ENCODE data around the gene BTNL8.
"Not testable (repeated sequence)": the region's sequence is repeated elsewhere in the genome, so short reads cannot be mapped to it uniquely, and the experiment has no call there.

The BTNL8 gene

DNA sequence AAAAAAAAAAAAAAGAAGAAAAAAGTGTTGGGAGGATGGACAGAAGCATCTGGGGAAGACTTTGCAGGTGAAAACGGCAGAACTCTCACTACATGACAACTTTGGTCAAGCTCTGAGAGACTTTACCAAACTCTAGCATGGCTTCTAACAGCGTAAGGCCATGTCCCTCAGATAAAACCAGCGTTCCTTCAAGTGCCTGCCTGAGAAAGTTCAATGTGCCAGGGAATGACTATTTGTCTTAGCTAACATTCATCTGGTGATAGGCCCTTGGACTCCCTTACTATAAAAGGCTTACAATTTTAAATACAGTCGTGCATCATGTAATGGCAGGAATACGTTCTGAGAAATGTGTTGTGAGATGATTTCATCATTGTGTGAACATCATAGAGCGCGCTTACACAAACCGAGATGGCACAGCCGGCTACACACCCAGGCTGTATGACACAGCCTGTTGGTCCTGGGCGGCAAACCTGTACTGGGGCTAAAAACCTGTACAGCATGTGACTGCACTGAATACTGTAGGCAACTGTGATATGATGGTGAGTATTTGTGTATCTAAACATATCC is 23.0 kb upstream of the BTNL8 start:
- DNase-seq (ENCODE audit: low read depth in 2 of 2): no peak

GRCh38 chr5:180885845-180886529 is 13.0 kb upstream of the BTNL8 start:
- not testable (repeated sequence) for DNase-seq (ENCODE audit: low read depth in 2 of 2)

DNA sequence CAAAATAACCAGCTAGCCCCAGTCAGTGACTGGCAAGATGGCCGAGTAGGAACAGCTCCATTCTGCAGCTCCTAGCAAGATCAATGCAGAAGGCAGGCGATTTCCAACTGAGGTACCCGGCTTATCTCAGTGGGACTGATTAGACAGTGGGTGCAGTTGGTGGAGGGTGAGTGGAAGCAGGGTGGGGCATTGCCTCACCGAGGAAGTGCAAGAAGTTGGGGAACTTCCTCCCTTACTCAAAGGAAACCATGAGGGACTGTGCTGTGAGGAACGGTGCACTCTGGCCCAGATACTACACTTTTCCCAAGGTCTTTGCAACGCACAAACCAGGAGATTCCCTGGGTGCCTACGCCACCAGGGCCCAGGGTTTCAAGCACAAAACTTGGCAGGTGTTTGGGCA is 9.6 kb upstream of the BTNL8 start:
- DNase-seq (ENCODE audit: low read depth in 2 of 2): no peak

DNA sequence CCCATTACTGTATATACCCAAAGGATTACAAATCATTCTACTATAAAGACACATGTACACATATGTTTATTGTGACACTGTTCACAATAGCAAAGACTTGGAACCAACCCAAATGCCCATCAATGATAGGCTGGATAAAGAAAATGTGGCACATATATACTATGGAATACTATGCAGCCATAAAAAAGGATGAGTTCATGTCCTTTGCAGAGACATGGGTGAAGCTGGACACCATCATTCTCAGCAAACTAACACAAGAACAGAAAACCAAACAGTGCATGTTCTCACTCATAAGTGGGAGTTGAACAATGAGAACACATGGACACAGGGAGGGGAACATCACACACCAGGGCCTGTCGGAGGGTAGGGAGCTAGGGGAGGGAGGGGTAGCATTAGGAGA is 3.6 kb upstream of the BTNL8 start:
- DNase-seq (ENCODE audit: low read depth in 2 of 2): not testable (repeated sequence)

GRCh38 chr5:180900178-180900577 is 1.2 kb downstream of the BTNL8 start:
- no peak for DNase-seq (ENCODE audit: low read depth in 2 of 2)

- DNase-seq (ENCODE audit: low read depth in 2 of 2): no peak
Observed at GRCh38 chr5:180901319-180902009, 2.5 kb downstream of the BTNL8 start.

DNA sequence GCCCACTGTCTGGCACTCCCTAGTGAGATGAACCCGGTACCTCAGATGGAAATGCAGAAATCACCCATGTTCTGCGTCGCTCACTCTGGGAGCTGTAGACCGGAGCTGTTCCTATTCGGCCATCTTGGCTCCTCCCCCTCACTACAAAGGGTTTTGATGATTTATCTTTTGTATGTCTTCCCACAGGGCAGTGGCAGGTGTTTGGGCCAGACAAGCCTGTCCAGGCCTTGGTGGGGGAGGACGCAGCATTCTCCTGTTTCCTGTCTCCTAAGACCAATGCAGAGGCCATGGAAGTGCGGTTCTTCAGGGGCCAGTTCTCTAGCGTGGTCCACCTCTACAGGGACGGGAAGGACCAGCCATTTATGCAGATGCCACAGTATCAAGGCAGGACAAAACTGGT is 9.4 kb downstream of the BTNL8 start:
- DNase-seq (ENCODE audit: low read depth in 2 of 2): no peak

GRCh38 chr5:180908998-180909731 is 10.2 kb downstream of the BTNL8 start:
- no peak for DNase-seq (ENCODE audit: low read depth in 2 of 2)

- no peak for DNase-seq (ENCODE audit: low read depth in 2 of 2)
Observed at GRCh38 chr5:180909782-180910181, 10.8 kb downstream of the BTNL8 start.

GRCh38 chr5:180910182-180910581 is 11.2 kb downstream of the BTNL8 start:
- no peak for DNase-seq (ENCODE audit: low read depth in 2 of 2)

DNA sequence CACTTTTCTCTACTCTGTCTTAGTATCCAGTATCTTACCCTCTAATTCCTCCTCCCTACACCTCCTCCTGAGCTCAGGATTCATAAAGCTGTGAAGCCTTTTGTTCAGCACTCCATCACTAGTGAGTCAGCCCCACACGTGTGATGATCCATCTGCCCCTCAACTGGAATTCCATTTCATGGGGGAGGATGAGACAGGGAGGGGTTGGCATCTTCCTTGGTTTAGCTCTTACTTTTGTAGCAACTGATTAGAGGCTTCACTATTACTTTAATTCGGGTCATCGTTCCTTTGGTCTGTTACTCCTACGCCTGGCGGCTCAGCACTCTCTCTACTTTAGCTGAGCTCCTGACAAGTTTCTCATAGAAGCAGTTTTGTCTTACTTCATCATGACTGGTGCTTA is 11.8 kb downstream of the BTNL8 start:
- DNase-seq (ENCODE audit: low read depth in 2 of 2): no peak

DNA sequence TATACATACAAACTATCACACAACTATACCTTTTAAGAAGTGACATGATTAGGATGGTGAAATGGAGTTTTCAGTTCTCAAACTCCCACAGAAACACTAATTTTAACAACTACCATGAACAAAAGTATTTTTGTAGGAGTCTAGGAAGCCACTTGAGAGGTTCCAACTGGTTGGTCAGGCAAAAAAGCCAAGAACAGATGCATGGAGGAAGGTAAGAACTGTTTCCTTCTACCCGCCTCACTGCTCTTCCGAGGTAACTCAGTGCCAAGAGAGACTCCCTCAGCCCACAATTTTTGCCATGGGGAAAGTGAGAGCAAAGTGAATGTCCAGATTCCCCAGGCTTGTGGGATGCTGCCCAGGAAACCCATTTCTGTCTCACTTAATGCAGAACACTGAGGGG is 15.7 kb downstream of the BTNL8 start:
- no peak for DNase-seq (ENCODE audit: low read depth in 2 of 2)

DNA sequence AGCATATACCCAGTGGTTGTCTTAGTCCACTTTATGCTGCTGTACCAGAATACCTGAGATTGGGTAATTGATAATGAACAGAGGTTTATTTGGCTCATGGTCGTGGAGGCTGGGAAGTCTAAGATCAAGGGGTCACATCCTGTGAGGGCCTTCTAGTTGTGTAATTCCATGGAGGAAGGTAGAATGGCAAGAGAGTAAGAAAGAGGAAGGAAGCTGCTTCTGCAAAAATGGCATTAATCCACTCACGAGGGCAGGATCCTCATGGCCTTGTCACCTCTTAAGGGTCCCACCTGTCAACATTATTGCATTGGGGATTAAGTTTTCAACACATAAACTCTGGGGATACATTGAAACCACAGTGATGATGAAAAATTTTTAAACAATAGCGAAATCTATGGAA is 17.0 kb downstream of the BTNL8 start:
- DNase-seq (ENCODE audit: low read depth in 2 of 2): no peak

- DNase-seq (ENCODE audit: low read depth in 2 of 2): no peak
Observed at GRCh38 chr5:180918380-180918779, 19.4 kb downstream of the BTNL8 start.

- DNase-seq (ENCODE audit: low read depth in 2 of 2): no peak
Observed at GRCh38 chr5:180920710-180921109, 21.8 kb downstream of the BTNL8 start.

- no peak for DNase-seq (ENCODE audit: low read depth in 2 of 2)
Observed at GRCh38 chr5:180922932-180923331, 24.0 kb downstream of the BTNL8 start.

- DNase-seq (ENCODE audit: low read depth in 2 of 2): no peak
Observed at GRCh38 chr5:180932660-180933059, 33.7 kb downstream of the BTNL8 start.

- DNase-seq (ENCODE audit: low read depth in 2 of 2): no peak
Observed at GRCh38 chr5:180935203-180935602, 36.2 kb downstream of the BTNL8 start.

DNA sequence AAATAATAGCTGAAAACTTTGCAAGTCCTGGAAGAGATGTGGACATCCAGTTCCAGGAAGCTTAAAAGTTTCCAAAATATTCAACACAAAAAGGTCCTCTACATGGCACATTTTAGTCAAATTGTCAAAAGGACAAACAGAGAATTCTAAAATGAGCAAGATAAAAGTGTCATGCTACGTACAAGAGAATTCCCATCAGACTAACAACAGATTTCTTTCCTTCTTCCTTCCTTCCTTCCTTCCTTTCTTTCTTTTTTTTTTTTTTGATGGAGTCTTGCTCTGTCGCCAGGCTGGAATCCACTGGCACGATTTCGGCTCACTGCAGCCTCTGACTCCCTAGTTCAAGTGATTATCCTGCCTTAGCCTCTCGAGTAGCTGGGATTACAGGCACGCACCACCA is 39.3 kb downstream of the BTNL8 start:
- DNase-seq (ENCODE audit: low read depth in 2 of 2): no peak

GRCh38 chr5:180950291-180950949 is 51.5 kb downstream of the BTNL8 start:
- no peak for DNase-seq (ENCODE audit: low read depth in 2 of 2)

DNA sequence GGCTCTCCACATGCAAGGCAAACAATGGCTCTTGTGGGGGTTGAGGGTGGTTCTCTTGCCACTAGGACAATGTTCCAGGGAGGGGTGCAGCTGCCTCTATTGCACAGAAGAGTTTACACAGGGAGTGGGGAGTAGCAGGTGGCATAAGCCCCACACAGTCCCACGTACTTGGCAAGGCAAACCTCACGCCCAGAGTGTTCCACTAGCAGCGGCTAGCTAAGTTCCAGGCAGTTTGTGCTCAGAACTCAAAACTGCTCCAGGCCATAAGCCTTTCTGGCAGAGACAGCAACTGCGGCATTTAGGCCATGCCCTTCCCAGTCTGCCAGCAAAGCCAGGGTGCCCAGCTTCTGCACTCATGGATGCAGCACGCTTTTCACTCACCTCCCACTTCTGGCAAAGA is 60.7 kb downstream of the BTNL8 start:
- no peak for DNase-seq (ENCODE audit: low read depth in 2 of 2)

DNA sequence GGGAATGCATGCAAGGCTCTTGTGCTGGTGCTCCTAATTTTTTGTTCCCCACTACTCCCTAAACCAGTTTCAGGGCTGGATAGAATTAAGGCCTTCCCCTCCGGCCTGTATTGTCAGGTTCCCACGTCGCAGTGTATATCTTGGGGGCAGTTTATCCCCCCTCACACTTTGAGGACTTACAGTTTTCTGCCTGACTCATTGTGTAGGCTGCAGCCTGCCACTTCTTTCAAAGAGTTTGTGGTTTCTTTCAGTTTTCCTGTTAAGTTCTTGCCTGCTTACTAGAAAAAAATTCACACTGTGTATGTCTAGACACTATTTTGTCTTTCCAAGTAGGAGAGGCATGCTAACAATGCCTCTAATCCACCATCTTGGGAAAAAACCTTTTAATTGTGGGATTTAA is 61.2 kb downstream of the BTNL8 start:
- DNase-seq (ENCODE audit: low read depth in 2 of 2): no peak

Measured in activated CD8-positive, alpha-beta memory T cell treated with anti-CD3 and anti-CD28 coated beads for 4 hours (primary cell).